GM18526 (cell line): Measurements from ENCODE around the gene MRPL50.
A peak's percentile ranks its signal among the peaks of the same experiment; 100 is the strongest.

Experiments used
- POLR2A ChIP-seq: IDR thresholded peaks from 3 replicates; pipeline ENCODE4 v1.6.1; 2011; ENCODE audit not compliant: insufficient read length; ENCODE audit errors: extremely low read depth

Gene MRPL50

GRCh38 chr9:101398068-101398929 is at the start of gene MRPL50, which contains the start of gene ZNF189:
Gene MRPL50 (minus strand): TSS chr9:101398618. CDS start chr9:101398592, 26 bp downstream.
Gene ZNF189 (plus strand): TSS chr9:101398851. CDS start chr9:101399157, 306 bp downstream.
- TF ChIP-seq POLR2A, result peak; percentile 84

GRCh38 chr9:101446732-101447131 is 48.3 kb upstream of the MRPL50 start:
- TF ChIP-seq POLR2A, result no peak

GRCh38 chr9:101445353-101446029 is 47.1 kb upstream of the MRPL50 start:
- TF ChIP-seq POLR2A, result no peak

- no peak for TF ChIP-seq POLR2A
Measured at GRCh38 chr9:101443364-101443771, 45.0 kb upstream of the MRPL50 start.

- no peak for TF ChIP-seq POLR2A
Measured at GRCh38 chr9:101442736-101443135, 44.3 kb upstream of the MRPL50 start.

- TF ChIP-seq POLR2A, result no peak
Measured at GRCh38 chr9:101442318-101442717, 43.9 kb upstream of the MRPL50 start.

GRCh38 chr9:101440714-101441230 is 42.4 kb upstream of the MRPL50 start:
- no peak for TF ChIP-seq POLR2A

- TF ChIP-seq POLR2A, result no peak
Measured at GRCh38 chr9:101438523-101438922, 40.1 kb upstream of the MRPL50 start.

- TF ChIP-seq POLR2A, result no peak
Measured at GRCh38 chr9:101437806-101438232, 39.4 kb upstream of the MRPL50 start.

GRCh38 chr9:101435601-101436079 is 37.2 kb upstream of the MRPL50 start, which contains the start of gene ALDOB:
Gene ALDOB (minus strand): TSS chr9:101435774. CDS start chr9:101430887, 4,887 bp downstream.
- TF ChIP-seq POLR2A, result no peak

GRCh38 chr9:101434998-101435397 is 36.6 kb upstream of the MRPL50 start:
- TF ChIP-seq POLR2A, result no peak

GRCh38 chr9:101433229-101433628 is 34.8 kb upstream of the MRPL50 start:
- no peak for TF ChIP-seq POLR2A

- TF ChIP-seq POLR2A, result no peak
Measured at GRCh38 chr9:101432740-101433139, 34.3 kb upstream of the MRPL50 start.

GRCh38 chr9:101432171-101432570 is 33.8 kb upstream of the MRPL50 start:
- no peak for TF ChIP-seq POLR2A

- no peak for TF ChIP-seq POLR2A
Measured at GRCh38 chr9:101429736-101430135, 31.3 kb upstream of the MRPL50 start.

GRCh38 chr9:101428909-101429308 is 30.5 kb upstream of the MRPL50 start:
- TF ChIP-seq POLR2A, result no peak
